Sigmoid colon (tissue), 4 donors: ENCODE measurements around the gene RTN4RL2.

Experiments used
- EP300 ChIP-seq, 4 donors: sonication (generic); formaldehyde crosslinking; IDR thresholded peaks; one replicate each; pipeline ENCODE4 v1.6.1; 2017; ENCODE audit warnings: antibody characterized with exemption in 4 of 4
- POLR2A ChIP-seq, 2 donors: fragments of 450-650 bp; IDR thresholded peaks; one replicate each; pipeline ENCODE4 v1.6.1; 2016; ENCODE audit warnings: antibody characterized with exemption in 2 of 2, mild to moderate bottlenecking in 2 of 2, moderate library complexity in 2 of 2
- POLR2AphosphoS5 ChIP-seq, 4 donors: sonication (generic); formaldehyde crosslinking; IDR thresholded peaks; one replicate each; pipeline ENCODE4 v1.6.1; 2017; ENCODE audit warnings: antibody characterized with exemption in 4 of 4
- TF ChIP-seq, protein P1 (sequence below), 4 experiments: fragments of 450-650 bp in 3 of 4; fragments of 200-600 bp in 1 of 4; IDR thresholded peaks; one replicate each; pipeline ENCODE4 v1.5.1; 2016 to 2019; ENCODE audit warnings: antibody characterized with exemption in 4 of 4, mild to moderate bottlenecking in 3 of 4, moderate library complexity in 2 of 4

DNA sequence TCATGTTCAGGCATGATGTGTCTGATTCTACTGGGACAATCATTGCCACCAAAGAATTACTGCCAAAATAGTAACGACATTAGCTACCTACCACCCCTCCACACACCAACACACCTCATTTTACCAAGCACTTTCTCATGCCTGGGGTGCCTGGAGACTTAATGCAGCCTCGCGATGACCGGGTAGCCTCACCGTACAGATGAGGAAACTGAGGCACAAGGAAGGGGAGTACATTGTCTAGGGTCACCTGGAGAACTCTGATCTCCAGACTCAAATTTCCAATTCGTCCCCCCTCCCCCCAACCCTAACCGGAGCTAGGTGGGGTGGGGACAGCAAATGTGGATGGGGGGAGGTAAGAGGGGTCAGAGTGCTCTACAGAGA lies 2.7 kb upstream of the RTN4RL2 start:
- TF ChIP-seq, protein P1, sequence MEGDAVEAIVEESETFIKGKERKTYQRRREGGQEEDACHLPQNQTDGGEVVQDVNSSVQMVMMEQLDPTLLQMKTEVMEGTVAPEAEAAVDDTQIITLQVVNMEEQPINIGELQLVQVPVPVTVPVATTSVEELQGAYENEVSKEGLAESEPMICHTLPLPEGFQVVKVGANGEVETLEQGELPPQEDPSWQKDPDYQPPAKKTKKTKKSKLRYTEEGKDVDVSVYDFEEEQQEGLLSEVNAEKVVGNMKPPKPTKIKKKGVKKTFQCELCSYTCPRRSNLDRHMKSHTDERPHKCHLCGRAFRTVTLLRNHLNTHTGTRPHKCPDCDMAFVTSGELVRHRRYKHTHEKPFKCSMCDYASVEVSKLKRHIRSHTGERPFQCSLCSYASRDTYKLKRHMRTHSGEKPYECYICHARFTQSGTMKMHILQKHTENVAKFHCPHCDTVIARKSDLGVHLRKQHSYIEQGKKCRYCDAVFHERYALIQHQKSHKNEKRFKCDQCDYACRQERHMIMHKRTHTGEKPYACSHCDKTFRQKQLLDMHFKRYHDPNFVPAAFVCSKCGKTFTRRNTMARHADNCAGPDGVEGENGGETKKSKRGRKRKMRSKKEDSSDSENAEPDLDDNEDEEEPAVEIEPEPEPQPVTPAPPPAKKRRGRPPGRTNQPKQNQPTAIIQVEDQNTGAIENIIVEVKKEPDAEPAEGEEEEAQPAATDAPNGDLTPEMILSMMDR (IDR thresholded peaks at IDR 0.05) = no peak
- no peak for TF ChIP-seq POLR2A (IDR thresholded peaks at IDR 0.05)
- no peak for TF ChIP-seq POLR2AphosphoS5 (IDR thresholded peaks at IDR 0.05)
- TF ChIP-seq EP300 (IDR thresholded peaks at IDR 0.05) = no peak
